ENCODE data around the gene RPS29.

The RPS29 gene

GRCh38 chr14:49549446-49549845 is 36.7 kb downstream of the RPS29 start:
- no peak for DNase-seq

GRCh38 chr14:49546766-49547165 is 39.4 kb downstream of the RPS29 start:
- DNase-seq, result no peak

GRCh38 chr14:49545716-49546115 is 40.5 kb downstream of the RPS29 start:
- DNase-seq, result no peak

GRCh38 chr14:49545071-49545470 is 41.1 kb downstream of the RPS29 start:
- no peak for DNase-seq

- DNase-seq, result no peak
Observed at GRCh38 chr14:49541049-49541448, 45.1 kb downstream of the RPS29 start.

- DNase-seq, result no peak
Observed at GRCh38 chr14:49538852-49539251, 47.3 kb downstream of the RPS29 start.

All from cerebellar nuclear complex (tissue), 1 donor.